ENCODE results near the gene USP10. TPM values are rescaled to one million over a fixed set of nuclear protein-coding genes. Genes with fewer than 3 reads are reported as not detected.

Gene USP10
- total RNA-seq (2021), result 203 and 205 TPM in 2 replicates
- long read RNA-seq, transcript USP10-205 (5 exons, 888 nt), result minor isoform, 7 of 1,354 reads
- long read RNA-seq, transcript USP10-207 (12 exons, 1,315 nt), result minor isoform, 24 of 1,354 reads
- long read RNA-seq, transcript USP10-219 (15 exons, 2,717 nt), result minor isoform, 5 of 1,354 reads
- long read RNA-seq, transcript USP10-201 (14 exons, 3,009 nt), result major isoform, 1,032 of 1,354 reads
- long read RNA-seq, partial matches to known transcripts, result 151 of 1,354 reads
- long read RNA-seq, other reads (novel, unspliced or antisense), result 135 of 1,354 reads

- peaks cover 0 to 5% of the 10 kb centered on the region in 2 experiments; a peak in 3 of 5 replicates for H3K9me3 Mint-ChIP-seq
- no peak within 1 kb of the TSS for H4K8ac ChIP-seq (replicated peaks; ENCODE audit: insufficient read length, low read depth, low read length)
- peak within 1 kb of the TSS; percentile 85 to 97 (median 95) for H3K27ac Mint-ChIP-seq
- H2AFZ ChIP-seq (ENCODE audit: low read length), result no peak within 1 kb of the TSS
- no peak within 1 kb of the TSS for H3K23ac ChIP-seq (ENCODE audit: insufficient read length, low read depth, low read length)
- no peak within 1 kb of the TSS for H3K4ac ChIP-seq (ENCODE audit: low read depth, low read length)
- peaks cover 35 to 39% of the 10 kb centered on the region in 2 experiments for H3K4me1 Mint-ChIP-seq
- no peak within 1 kb of the TSS for H2BK15ac ChIP-seq (ENCODE audit: low read depth, low read length)
- peak; percentile 92 for DNase-seq
- peak within 1 kb of the TSS; percentile 97 to 99 for H3K4me3 Mint-ChIP-seq
- peak within 1 kb of the TSS; percentile 76 for H3K9ac ChIP-seq (ENCODE audit: extremely low read depth, insufficient read length, low read length)
- H3K18ac ChIP-seq (ENCODE audit: insufficient read length, low read depth, low read length), result peak within 1 kb of the TSS; percentile 72
- peaks cover 2% of the 10 kb centered on the region for H3K79me1 ChIP-seq (ENCODE audit: insufficient read depth, low read depth, low read length, poor library complexity, severe bottlenecking)
- no peaks in the 10 kb centered on the region for H3K4me1 ChIP-seq (ENCODE audit: insufficient read depth, low read length)
- H3K36me3 Mint-ChIP-seq (ENCODE audit: insufficient read depth in 1 of 3, low read depth in 3 of 3), result peaks cover 0 to 2% (median 0%) of the 10 kb centered on the region in 3 experiments; a peak in 3 of 7 replicates
- H3K4me2 ChIP-seq (ENCODE audit: insufficient read depth, insufficient read length, low read length), result peak within 1 kb of the TSS; percentile 89
- H3K23me2 ChIP-seq (ENCODE audit: insufficient read length, low read depth, low read length, poor library complexity, severe bottlenecking), result peaks cover 8% of the 10 kb centered on the region
- no peak within 1 kb of the TSS for H2BK120ac ChIP-seq (ENCODE audit: low read depth, low read length, poor library complexity, severe bottlenecking)
- peak within 1 kb of the TSS; percentile 58 for H4K91ac ChIP-seq (ENCODE audit: insufficient read length, low read depth, low read length)
- H3K56ac ChIP-seq (ENCODE audit: insufficient read length, low read depth, low read length), result no peak within 1 kb of the TSS
- peak within 1 kb of the TSS; percentile 87 for H3K14ac ChIP-seq (ENCODE audit: insufficient read depth, low read length)
- H4K5ac ChIP-seq (ENCODE audit: insufficient read length, low read depth, low read length), result peak within 1 kb of the TSS; percentile 80
- H2BK20ac ChIP-seq (ENCODE audit: low read depth, low read length, poor library complexity, severe bottlenecking), result no peak within 1 kb of the TSS
- peaks cover 36% of the 10 kb centered on the region for H3K79me2 ChIP-seq (ENCODE audit: insufficient read depth, low read length)
- H2AK5ac ChIP-seq (ENCODE audit: insufficient read length, low read length), result no peak within 1 kb of the TSS
- no peak within 1 kb of the TSS for H3K27ac ChIP-seq (ENCODE audit: insufficient read length, low read depth, low read length)
- peak within 1 kb of the TSS; percentile 66 for H2BK5ac ChIP-seq (ENCODE audit: insufficient read length, low read length)
- no peaks in the 10 kb centered on the region for H3K27me3 ChIP-seq (ENCODE audit: insufficient read depth, low read length)
- no peak within 1 kb of the TSS for H2BK12ac ChIP-seq (ENCODE audit: insufficient read length, low read depth, low read length)
- no peaks in the 10 kb centered on the region for H3K9me3 ChIP-seq (ENCODE audit: control insufficient read depth, low read depth, low read length)
- H4K20me1 ChIP-seq (ENCODE audit: control insufficient read depth, insufficient read depth, insufficient read length), result no peaks in the 10 kb centered on the region
- WGBS (ENCODE audit: extremely low coverage, insufficient read length, low lambda C conversion rate), result no CpG with 5 or more reads among the region's 97 CpGs
- TF ChIP-seq CTCF (conservative IDR thresholded peaks at IDR 0.05), result no peak
- H3T11ph ChIP-seq (ENCODE audit: low read length), result no peak within 1 kb of the TSS
- no peaks in the 10 kb centered on the region for H3K27me3 Mint-ChIP-seq (ENCODE audit: low read depth)
These were observed at the start of gene USP10 for GRCh38 chr16:84699712-84700445. Gene USP10 (plus strand): TSS chr16:84700000. CDS start chr16:84700091, 91 bp downstream.

Data from H9 (cell line).